ENCODE data around the gene SNRPB. TPM values are rescaled to one million over a fixed set of nuclear protein-coding genes. Genes with fewer than 3 reads are reported as not detected.
A peak's percentile ranks its signal among the peaks of the same experiment; 100 is the strongest.

SNRPB gene
- total RNA-seq, 1 donor from 2014 or later, result 305 TPM

DNA sequence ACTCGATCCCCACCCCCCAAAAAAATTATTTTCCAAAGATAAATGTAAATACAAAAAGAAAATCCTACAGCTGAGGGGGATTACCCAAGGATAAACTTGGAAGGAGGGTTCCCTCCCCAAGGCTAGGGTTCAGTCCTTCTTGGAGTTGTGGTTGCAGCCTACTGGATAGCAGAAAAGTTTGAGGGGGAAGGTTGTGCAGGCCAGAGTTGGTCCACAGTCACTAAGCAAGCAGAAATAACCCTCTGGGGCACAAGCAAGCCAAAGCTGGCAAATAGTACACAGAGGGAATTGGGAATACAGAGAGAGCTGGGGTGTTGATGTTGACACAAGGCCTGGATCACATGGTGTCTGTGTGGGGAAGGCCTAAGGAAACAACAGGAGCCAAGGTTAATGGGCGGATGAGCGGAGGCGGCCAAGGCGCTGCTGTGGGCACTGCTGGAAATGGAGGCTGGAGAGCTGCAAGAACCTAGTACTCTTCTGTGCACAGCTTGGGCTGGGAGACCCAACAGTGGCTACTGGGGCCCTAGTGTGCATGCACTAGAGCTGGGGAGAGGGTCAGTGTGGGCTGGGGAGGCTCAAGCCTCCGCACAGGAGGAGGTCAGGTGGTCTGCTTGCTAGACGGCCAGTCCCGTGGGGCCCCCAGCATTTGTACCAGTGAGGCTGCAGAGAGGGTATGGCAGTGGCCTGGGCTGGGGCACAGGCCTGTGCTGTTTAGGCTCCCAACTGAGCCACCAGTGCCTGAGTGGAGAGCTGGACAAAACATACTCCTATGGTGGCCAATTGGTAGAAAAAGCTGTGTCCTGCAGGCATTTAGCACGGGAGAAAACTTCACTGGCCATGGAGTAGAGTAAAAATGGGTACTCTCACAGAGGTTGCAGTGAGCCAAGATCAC is 5.5 kb upstream of the SNRPB start:
- no peak for DNase-seq (ENCODE audit: low read depth in 2 of 2)

GRCh38 chr20:2473516-2473915 is 2.9 kb upstream of the SNRPB start:
- DNase-seq (ENCODE audit: low read depth in 2 of 2), result peak in 1 of 2 donors; percentile 22

DNA sequence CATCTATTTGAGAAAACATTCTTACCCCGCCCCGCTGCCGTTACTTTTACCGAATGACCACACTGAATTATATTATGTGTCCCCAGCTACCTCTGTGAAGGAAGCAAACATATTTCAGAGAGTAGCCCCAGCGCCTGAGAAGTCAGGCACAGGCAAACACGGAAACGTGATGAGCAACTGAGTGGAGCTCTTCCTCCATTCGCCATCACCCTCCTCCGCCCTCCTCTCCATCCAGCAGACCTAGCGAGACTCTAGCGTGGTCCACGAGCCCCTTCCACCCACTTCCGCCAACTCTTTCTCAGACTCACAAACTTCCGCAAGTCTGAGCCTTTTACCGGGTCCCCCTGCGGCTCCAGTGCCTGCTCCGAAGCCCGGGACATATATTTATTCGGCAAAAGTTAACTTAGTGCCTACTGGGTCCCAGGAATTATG is 582 bp downstream of the SNRPB start:
- peak; percentile 21 to 78 for DNase-seq (ENCODE audit: low read depth in 2 of 2)

- DNase-seq (ENCODE audit: low read depth in 2 of 2), result no peak
Observed at GRCh38 chr20:2468581-2469407, 1.8 kb downstream of the SNRPB start.

DNA sequence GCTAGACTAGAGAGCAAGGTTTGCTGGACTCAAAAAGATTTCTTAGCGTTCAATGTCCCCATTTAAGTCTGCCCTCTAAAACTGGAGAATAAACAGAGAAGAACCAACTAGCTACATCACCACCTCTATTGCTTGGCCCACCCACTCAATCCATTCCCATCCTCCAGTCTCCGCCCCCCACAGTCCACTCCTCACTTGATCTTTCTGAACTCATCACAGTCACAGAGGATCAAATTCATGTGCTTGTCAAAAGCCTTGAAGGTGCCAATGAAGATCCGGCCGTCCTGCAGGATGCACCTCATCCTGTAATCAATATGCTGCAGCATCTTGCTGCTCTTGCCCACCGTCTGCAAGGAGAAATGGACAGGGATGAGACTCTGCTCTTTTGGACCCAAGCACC is 3.2 kb downstream of the SNRPB start:
- DNase-seq (ENCODE audit: low read depth in 2 of 2), result no peak

- DNase-seq (ENCODE audit: low read depth in 2 of 2), result no peak
Observed at GRCh38 chr20:2465100-2465499, 5.5 kb downstream of the SNRPB start.

- no peak for DNase-seq (ENCODE audit: low read depth in 2 of 2)
Observed at GRCh38 chr20:2463616-2464365, 6.8 kb downstream of the SNRPB start.

GRCh38 chr20:2462484-2462883 is 8.1 kb downstream of the SNRPB start:
- no peak for DNase-seq (ENCODE audit: low read depth in 2 of 2)

DNA sequence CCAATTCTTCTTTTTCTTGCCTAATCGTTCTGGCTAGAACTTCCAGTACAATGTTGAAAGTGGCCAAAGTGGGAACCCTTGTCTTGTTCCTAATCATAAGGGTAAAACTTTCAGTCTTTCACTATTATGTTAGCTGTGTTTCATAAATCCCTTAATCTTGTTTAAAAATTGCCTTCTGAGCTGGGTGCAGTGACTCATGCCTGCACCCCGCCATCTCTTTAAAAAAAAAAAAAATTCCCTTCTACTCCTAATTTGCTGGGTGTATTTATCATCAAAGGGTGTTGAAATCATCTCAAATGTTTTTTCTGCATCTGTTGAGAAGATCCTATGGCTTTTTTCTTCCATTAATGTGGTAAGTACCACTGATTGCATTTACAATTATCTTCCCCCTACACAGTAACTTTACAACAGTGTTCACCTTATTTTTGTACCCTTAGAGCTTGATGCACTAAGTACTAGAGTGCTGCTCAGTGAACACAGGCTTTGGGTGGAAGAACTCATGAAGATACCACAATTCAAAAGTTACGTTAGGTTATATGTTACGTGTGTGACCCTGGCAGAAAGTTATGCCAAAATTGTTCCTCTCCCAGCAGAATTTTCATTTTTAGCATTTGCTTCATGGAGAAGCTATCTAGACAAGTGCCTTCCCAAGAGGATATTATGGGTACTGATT is 9.7 kb downstream of the SNRPB start:
- no peak for DNase-seq (ENCODE audit: low read depth in 2 of 2)

DNA sequence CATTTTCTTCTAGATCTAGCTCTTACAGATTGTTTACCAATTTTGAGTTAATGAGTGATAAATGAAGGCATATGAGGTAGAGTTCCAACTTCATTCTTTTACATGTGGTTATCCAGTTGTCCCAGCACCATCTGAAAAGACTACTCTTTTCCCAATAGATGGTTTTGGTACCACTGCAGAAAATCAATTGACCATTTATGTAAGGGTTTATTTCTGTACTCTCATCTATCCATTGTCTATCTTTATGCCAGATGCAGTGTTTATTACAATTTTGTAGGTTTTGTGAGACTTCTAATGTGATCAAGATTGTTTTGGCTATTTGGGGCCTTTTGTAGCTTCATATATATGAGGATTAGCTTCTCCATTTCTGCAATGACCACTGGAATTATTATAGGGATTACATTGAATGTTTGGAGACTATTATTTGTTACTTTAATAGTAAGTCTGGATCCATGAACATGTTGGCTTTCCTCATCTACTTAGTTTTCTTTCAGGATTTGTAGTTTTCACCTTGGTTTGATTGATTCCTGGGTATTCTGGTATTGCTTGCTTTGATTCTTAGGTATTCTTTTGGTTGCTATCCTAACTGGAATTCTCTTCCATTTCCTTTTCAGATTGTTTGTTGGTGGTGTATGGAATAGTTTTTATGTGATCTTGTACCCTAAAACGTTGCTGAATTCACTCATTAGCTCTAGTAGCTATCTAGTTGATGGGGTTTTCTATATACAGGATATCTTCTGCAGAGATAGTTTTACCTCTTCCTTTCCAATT is 10.4 kb downstream of the SNRPB start:
- no peak for DNase-seq (ENCODE audit: low read depth in 2 of 2)

DNA sequence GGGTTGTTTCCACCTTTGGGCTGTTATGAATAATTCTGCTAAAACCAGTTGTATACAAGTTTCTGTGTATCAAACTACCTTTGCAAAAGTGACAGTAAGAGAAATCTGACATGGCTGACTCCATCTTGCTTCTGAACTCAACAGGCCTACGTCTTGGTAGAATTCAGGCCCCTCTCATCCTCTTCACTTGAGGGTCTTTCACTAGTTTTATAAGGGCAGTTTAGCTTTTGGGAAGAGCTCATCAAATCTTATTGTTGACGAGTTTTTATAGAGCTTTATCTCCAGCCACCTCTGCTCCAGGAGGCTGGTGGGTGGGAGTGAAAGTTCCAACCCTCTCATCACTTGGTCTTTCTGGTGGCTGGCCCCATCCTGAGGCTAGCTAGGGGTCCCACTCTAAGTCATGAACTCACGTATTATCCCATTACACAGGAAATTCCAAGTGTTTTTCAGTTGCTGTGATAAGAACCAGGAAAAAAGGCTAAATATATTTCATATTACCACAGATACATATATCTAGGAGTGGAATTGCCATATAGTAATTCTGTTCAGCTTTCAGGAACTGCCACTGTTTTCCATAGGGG is 11.6 kb downstream of the SNRPB start:
- DNase-seq (ENCODE audit: low read depth in 2 of 2), result no peak

DNA sequence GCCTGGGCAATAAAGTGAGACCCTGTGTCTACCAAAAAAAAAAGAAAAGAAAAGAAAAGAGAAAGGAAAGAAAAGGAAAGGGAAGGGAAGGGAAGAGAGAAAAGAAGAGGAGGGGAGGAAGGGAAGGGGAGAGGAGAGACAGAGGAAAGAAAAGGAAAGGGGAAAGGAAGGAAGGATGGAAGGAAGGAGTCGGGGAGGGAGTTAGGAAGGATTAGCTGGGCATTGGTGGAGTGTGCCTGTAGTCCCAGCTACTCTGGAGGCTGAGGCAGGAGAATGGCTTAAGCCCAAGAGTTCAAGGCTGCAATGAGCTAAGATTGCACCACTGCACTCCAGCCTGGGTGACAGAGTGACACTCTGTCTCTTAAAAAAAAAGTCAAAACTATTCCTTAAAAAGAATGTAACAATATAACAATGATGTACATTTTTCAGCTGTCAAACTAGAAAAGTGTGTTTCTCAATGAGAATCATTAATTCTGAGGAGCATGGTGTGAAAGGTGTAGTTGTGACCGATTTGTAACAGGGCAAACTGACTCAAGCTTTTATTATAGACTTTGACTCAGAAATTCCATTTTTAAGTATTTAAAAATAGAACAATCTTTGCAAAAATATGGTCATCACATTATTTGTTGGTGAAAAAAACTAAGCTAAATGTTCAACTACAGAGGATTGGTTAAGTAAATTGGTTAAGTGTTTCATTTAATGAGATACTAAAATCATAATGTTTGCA is 14.7 kb downstream of the SNRPB start:
- DNase-seq (ENCODE audit: low read depth in 2 of 2), result no peak

- no peak for DNase-seq (ENCODE audit: low read depth in 2 of 2)
Observed at GRCh38 chr20:2453792-2454191, 16.8 kb downstream of the SNRPB start.

GRCh38 chr20:2451939-2452732 is 18.5 kb downstream of the SNRPB start:
- DNase-seq (ENCODE audit: low read depth in 2 of 2), result peak; percentile 38 to 71

- DNase-seq (ENCODE audit: low read depth in 2 of 2), result no peak
Observed at GRCh38 chr20:2451422-2451821, 19.2 kb downstream of the SNRPB start.

GRCh38 chr20:2449386-2449785 is 21.2 kb downstream of the SNRPB start:
- DNase-seq (ENCODE audit: low read depth in 2 of 2), result no peak

- no peak for DNase-seq (ENCODE audit: low read depth in 2 of 2)
Observed at GRCh38 chr20:2446845-2447244, 23.7 kb downstream of the SNRPB start.

GRCh38 chr20:2431185-2431584 is 39.4 kb downstream of the SNRPB start:
- no peak for DNase-seq (ENCODE audit: low read depth in 2 of 2)

DNA sequence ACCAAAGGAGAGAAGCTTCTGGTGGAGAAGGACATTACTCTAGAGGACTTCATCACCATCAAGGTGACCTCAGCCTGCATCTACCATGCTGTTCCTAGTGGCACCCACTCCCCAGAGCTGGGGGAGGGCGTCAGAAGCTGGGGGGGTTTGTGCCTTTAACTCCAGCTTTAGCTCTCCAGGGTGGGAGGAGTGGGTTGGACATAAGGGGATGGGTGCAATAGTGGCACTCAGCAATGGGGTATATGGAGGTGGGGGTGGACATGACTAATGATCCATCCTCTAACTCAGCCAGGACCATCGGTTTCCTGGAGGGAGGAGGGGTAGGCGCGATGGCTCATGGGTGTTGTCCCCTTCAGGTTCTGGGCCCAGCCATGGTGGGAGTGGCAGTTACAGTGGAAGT is 40.1 kb downstream of the SNRPB start:
- DNase-seq (ENCODE audit: low read depth in 2 of 2), result no peak
